Right renal pelvis (tissue), 4 donors: ENCODE data around the gene CDK3. TPM values are rescaled to one million over a fixed set of nuclear protein-coding genes. Genes with fewer than 3 reads are reported as not detected.

ENCODE experiments used
- DNase-seq, 4 donors: peaks; one replicate each; pipeline ENCODE4 v3.0.0-alpha.2; 2013; ENCODE audit warnings: low read depth in 4 of 4, low spot score in 3 of 4, missing footprints in 1 of 4
- polyA plus RNA-seq, 4 donors: library from polyadenylated mRNA; unstranded; fragments of 120-200 nt; gene quantifications; one replicate each; pipeline ENCODE4 v1.2.1, GENCODE V29; 2013; ENCODE audit not compliant: insufficient read length in 4 of 4

CDK3 gene
- polyA plus RNA-seq, 4 donors = 14.1 to 19.4 (median 16.6) TPM

DNA sequence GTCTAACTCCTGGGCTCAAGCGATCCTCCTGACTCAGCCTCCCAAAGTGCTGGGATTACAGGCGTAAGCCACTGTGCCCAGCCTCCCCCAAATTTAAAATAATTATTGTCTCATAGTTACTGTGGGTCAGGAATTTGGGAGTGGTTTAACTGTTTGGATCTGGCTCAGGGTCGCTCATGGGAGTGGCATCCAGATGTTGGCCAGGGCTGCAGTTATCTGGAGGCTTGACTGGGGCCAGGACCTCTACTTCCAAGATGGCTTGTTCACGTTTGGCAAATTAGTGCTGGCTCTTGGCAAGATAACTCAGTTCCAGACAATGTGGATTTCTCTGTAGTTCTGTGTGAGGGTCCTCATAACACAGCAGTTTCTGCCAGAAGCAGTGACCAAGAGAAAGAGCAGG, 13.6 kb upstream of the CDK3 start:
- DNase-seq = no peak

DNA sequence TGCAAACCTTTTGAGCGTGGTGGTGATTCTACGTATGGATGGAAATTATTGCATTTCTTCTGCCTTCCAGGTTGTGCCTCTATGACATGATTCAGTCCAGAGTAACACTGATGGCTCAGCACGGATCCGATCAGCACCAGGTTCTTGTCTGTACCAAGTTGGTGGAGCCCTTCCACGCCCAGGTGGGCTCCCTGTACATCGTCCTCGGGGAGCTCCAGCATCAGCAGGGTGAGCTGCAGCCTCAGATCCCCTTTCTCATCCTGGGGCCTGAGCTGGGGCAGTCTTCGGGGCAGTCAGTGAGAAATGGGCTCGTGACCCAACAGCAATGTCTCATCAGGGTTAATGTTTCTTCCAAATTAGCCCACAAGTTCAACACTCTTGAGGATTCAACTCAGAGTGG, 9.3 kb upstream of the CDK3 start:
- no peak for DNase-seq

DNA sequence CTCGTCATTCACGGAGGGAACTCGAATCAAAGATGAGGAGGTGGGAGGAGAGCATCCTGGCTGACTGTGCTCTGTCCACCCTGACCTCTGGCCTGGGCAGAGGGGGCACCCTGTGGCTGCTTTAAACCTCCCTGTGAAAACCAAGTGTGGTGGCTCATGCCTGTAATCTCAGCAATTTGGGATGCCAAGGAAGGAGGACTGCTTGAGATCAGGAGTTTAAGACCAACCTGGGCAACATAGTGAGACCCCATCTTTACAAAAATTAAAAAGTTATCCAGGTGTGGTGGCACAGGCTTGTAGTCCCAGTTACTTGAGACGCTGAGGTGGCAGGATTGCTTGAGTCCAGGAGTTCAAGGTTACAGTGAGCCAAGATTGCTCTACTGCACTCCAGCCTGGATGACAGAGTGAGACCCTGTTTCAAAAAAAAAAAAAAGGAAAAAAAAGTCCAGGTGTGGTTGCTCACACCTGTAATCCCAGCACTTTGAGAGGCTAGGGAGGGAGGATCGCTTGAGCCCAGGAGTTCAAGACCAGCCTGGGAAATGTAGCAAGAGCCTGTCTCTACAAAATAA, 5.8 kb upstream of the CDK3 start:
- no peak for DNase-seq

DNA sequence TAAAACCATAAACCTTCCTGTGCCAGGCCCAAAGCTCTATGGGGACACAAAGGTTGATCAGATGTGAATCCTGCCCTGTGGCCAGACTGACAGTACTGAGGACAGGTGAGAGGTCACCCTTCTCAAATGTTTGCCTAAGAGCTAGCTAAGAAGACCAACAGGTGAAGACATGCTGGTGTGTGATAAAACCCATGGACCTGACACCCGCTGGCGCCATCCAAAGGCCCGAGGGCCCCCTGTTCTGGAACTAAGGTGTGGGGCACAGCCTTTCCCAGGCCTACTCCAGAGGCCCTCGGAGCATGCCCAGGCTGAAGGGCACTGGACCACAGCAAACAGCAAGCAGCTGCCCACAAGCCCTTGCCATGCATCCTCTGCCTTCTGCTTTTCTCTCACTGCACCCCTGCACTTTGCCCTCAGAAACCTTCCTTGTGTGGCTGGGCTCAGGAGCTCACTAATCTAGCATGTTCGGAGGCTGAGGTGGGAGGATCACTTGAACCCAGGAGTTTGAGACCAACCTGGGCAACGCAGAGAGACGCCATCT, 5.2 kb upstream of the CDK3 start:
- DNase-seq = no peak

DNA sequence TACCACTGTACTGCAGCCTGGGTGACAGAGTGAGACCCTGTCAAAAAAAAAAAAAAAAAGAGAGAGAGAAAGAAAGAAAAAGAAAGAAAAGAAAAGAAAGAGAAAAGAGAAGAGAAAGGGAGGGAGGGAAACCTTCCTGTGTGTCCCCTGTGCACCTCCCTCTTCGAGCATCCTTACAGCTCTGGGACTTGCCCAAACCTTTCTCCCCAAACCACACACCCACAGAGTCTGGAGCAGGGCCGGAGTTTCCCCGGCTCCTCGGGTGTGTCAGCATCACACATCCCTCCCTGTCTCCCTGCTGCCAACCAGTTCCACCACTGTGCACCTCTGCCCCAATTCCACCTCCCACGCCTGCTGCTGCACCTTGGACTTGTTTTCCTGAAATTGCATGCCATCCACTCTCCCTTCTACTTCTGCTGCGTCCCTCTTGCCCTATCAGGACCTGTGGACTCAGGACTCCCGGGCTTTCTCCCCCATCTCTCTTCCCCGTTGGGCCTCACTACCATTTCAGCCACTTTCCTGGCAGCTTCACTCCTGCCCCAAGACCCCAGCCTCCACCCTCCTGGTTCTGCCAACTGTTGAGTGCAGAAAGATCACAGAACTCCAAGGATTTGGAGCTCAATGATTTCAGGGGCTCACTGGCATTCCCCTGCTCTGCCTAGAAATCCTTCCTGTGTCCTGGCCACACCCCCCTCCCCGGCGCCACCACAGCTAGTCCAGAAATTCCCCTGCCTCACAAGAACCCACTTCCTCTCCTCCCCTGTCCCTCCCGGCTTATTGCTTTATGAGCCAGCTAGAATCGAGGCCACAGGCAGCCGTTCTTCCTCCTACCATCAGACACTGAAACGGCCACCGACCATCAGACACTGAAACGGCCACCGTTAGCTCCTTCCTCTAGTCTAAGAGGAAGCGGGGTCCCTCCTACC, 3.7 kb upstream of the CDK3 start:
- DNase-seq = peak in 1 of 4 donors; percentile 28

DNA sequence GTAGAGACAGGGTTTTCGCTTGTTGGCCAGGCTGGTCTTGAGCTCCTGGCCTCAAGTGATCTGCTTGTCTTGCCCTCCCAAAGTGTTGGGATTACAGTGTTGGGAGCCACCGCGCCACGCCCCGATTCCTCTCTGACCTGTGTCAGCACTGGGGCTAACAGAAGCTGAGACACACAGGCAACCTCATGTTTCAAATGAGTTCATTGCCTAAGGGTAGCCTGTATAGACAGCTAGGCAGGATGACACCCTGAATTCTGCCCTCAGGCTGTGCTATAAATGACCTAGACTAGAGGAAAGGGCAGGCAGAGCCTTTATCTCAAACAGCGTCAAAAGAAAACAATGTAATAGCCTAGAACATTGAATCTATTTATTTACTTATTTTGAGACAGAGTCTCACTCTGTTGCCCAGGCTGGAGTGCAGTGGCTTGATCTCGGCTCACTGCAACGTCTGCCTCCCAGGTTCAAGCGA, 2.3 kb upstream of the CDK3 start:
- DNase-seq = no peak

DNA sequence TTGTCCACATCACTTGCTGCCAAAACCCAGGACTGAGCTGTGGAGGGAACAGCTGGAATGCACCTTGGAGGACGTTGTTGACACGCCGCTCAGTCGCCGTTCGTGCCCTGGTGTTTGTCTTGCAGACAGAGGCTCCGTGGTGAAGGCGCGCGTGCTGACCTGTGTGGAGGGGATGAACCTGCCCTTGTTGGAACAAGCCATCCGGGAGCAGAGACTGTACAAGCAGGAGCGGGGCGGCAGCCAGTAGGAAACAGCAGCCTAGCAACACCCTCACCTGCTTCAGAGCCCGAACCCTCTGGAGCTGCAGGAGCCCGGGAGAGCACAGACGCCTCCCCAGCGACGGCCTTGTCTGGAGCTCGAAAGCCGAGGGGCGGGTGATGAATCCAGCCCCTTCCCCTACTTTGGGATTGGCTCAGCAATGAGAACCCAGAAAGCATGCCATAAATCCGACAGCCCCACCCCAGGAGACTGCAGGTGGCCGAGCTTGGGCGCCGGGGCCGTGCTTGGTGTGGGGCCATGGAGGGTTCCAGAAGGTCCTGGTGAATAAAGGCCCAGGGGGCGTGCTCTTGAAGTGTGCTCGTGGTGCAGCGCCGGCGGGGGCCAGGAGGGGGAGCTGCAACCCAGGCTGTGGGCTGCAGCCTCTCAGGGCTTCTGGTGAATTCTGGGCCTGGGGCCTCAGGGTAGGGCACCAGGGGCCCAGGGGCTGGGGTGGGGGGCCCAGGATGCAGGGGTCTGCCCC, 470 bp upstream of the CDK3 start:
- DNase-seq = no peak

DNA sequence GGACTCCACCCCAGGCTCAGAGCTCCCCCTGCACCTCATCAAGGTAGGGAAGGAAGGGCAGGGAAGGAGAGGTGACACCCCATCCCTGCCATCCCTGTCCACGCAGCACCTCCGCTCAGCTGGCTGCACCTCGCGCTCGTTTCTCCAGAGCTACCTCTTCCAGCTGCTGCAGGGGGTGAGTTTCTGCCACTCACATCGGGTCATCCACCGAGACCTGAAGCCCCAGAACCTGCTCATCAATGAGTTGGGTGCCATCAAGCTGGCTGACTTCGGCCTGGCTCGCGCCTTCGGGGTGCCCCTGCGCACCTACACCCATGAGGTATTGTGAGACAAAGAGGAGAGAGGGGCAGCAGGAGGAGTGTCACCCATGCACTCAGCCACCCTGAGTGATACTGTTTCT, 1.4 kb downstream of the CDK3 start:
- DNase-seq = no peak

DNA sequence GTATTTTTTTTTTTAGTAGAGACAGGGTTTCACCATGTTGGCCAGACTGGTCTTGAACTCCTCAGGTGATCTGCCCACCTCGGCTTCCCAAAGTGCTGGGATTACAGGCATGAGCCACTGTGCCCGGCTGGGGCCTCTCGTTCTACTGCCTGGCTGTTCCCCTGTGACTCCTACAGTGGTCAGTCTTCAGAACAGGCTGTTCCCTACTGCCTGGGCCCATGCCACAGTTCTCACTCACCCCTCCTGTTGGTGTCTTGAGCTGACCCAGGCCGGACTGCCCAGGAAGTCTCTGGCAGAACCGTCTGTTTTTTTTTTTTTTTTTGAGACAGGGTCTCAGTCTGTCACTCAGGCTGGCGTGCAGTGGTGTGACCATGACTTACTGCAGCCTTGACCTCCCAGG, 3.3 kb downstream of the CDK3 start:
- DNase-seq = no peak

DNA sequence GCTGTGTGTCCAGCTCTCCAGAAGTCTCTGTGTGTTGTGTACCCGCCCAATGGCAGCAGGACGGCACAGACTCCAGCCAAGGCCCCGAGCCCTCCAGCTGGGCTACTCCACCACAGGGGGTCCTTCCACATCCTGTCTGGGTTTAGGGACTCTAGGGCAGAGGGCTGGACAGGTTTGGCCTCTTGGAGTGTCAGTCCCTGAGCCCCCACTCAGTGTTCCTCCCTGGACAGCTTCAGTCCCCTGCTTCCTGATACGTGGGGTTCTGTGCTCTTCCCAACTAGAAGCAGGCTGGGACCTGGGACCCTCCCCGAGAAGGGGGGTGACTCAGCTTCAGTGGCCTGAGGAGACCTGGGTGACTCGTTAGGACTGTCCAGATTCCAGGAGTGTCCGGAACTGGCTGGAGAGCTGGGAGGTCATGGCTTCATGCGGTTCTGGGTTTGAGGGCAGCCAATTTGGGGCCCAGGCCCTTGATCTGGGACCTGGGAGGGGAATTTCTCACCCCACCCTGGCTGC, 4.2 kb downstream of the CDK3 start:
- no peak for DNase-seq

DNA sequence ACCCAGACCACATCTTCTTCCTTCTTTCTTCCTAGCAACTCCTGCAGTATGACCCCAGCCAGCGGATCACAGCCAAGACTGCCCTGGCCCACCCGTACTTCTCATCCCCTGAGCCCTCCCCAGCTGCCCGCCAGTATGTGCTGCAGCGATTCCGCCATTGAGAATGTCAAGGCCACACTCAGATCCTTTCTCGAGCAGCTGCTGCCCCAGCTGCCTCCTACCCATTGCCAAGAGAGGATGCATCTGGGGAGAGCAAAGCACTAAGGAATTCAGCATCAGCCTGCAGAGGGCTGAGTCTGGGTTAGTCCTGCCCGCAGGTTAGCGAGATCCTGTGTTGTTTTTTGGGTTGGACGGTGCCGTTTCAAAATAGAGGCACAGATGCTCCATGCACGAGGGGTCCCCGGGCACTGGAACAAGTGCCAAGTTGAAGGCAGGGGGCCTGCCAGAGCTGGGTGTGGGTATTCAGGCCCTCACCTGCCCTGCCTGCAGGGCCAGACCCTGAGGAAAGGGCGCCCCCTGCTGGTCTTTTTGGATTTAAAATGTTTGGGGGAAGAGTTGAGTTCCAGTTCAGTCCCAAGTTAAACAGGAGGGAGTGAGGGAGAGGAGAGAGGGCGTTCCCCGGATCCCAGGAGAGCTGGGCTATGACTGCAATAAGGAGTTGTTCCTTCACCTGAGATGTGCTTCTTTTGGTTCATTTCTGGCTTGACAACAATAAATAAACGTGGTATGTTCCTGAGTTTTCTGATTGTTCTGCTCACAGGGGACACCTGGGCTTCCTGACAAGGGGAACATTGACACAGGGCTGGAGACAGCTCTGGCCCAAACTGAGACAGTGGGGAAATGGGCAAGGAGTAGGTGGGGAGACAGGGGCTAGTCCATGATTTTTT, 4.9 kb downstream of the CDK3 start:
- DNase-seq = no peak

DNA sequence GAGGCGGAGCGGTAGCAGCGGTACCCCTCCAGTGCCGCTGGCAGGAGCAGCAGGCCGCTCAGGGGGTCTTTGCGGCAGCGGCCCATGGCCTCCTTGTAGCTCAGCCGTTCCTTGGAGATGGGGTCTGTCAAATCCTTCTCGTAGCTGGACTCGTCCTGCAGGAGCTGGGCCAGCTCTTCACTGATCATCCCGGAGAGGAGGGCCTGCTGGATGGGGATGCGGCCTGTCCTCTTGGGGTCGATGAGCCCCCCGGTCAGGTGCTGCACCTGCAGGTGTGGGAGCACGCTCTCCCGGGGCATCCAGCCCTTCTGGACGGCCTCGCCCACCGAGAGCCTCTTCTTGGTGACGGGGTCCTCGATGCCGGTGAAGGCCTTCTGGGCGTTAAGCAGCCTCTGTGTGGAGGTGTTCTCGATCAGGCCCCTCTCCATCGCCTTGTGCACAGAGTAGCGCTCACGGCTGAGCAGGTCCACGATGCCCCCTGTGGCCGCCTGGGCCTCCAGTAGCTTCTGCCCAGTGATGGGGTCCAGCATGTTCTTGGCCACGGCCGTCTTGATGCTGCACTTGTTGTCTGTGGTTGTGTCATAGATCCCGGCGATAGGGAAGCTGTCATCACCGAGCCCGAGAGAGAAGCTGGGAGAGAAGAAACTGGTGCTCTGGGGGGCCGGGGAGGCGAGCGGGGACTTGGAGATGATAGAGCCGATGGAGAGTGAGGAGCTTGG, 6.6 kb downstream of the CDK3 start:
- DNase-seq = no peak

DNA sequence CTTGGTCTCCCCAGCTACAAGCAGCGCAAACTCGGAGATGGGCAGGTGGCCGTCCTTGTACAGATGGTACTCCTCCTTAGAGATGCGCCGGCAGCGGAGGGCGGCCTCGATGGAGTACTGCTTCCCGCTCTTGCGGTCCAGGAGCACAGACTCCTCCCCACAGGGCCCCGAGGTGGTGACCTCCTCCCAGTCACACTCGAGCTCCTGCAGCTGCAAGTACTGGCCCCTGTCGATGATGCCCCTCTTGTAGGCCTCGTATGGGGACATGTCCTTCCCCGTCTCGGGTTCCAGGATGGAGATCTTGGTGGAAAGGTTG, 7.2 kb downstream of the CDK3 start:
- no peak for DNase-seq

DNA sequence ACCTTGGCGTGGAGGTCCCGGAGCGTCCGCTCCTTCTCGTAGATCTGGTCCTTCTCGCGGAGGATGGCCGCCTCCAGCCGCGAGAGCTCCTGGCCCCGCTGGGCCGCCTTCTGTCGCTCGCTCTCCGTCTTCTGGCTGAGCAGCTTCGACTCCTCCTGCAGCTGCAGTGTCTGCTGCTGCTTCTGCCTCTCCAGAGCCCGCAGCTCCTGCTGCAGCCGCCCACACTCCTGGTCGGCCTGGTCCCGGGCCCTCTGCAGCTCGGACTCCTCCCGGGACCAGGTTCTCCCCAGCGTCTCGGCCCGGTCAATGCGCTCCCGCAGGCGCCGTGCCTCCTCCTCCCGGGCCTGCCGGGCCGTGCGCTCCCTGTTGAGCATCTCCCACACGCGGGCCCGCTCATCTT, 7.6 kb downstream of the CDK3 start:
- DNase-seq = no peak

DNA sequence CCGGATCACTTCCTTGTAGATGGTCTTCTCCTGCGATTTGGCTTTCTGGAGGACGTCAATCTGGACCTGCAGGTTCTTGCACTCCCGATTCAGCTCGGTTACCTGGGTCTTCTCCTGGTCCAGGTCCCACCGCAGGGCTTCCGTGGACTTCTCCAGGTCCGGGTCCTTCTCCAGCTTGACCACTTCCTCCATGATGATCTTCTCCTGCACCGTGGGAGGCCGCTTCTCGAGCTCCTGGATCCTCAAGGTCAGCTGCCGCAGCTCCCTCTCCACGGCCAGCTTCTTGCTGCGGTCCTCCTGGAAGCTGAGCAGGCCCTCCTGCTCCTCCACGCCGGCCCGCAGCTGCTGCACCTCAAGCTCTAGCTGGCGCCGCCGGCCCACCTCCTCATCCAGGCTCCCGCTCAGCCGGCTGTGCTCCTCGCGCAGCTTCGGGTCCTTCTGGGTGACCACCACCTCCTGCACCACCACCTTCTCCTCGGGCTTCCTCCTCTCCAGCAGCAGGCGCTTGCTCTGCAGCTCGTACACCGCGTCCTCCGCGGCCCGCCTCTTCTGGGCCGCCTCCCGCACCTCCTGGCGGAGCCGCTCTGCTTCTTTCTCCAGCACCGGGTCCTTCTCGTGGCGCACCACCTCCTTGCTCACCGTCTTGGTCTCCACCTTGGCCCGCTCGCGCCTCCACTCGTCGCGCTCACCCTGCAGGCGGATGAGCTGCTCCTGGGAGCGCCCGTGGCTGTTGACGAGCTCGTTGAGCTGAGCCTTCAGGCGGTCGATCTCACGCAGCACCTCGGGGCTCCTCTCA, 8.2 kb downstream of the CDK3 start:
- DNase-seq = no peak

DNA sequence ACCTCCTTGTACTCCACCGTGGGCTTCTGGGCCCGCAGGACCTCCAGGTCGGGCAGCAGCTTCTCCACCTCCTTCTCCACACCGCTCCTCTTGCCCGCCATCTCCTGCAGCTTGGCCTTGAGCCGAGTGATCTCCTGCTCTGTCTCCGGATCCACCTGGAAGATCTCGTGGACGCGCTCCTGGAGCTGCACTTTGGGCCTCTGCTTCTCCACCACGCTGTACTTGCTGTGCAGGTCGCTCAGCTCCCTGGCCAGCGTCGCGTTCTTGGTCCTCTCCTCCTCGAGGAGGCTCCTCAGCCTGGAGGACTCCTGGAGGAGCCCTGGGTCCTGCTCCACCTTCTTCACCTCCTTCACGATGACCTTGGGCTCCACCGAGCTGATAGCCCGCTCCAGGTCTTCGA, 8.8 kb downstream of the CDK3 start:
- DNase-seq = no peak

DNA sequence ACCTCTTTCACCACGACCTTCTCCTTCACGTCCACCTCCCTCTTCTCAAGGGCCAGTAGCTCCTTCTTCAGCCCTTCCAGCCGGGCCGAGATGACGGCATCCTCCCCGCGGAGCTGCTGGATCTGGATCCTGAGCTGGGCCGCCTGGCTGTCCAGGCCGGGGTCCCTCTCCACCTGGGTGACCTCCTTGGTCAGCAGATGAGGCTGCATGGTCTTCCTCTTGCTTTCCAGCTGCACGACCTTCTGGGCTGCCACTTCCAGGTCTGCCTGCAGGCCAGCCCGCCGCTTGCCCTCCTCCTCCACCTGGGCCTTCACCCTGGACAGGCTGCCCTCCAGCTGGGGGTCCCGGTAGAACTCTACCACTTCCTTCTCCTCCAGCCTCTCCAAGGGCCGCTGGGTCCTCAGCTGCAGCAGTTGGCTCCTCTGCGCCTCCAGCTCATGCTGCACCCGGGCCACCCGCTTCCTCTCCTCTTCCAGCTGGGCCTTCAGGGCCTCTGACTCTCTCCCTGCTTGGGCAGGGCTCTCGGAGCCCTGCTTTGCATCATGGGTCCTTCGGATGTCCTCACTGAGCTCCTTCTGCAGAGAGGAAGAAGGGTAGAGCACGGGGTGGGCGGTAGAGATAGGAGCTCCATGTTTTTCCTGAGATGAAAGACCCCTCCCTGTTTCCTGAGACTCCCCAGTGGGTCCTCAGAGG, 9.5 kb downstream of the CDK3 start:
- DNase-seq = no peak

DNA sequence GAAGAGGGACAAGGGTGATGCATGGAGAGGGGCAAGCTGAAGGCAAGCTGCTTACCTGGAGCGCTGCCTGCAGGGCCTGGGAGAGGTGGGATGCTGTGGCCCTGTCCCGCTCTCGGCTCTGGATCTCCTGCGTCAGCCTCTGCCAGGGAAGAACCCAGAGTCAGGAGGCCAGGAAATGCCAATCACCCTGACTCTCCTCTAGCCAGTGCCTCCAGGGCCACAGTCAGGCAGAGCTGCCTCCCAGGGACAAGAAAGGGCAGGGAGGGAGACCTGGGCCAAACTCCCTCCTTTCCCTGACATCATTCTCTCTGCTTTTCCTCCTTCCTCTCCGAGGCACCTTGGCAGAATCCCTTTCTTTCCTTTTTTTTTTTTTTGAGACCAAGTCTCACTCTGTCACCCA, 11.3 kb downstream of the CDK3 start:
- no peak for DNase-seq
